Measurements from ENCODE around the gene PANK1. TPM values are rescaled to one million over a fixed set of nuclear protein-coding genes. Genes with fewer than 3 reads are reported as not detected.

PANK1 gene
- total RNA-seq, 1 experiment from 2014 or later, result 33.2 TPM

GRCh38 chr10:89609833-89610346, 35.2 kb downstream of the PANK1 start:
- WGBS (ENCODE audit: extremely low coverage, insufficient read length, low lambda C conversion rate), result no CpG with 5 or more reads among the region's 2 CpGs
- Mint-ChIP-seq H3K27ac (no peak overlapping the region), H3K27me3 (ENCODE audit: low read depth) (no peaks in the 10 kb centered on the region), H3K36me3 (ENCODE audit: insufficient read depth in 1 of 3, low read depth in 3 of 3) (peaks cover 34 to 58% (median 53%) of the 10 kb centered on the region in 3 experiments; a peak in 6 of 7 replicates), H3K4me3 (no peak overlapping the region), H3K4me1 (peaks cover 13 to 18% of the 10 kb centered on the region in 2 experiments), H3K9me3 (no peaks in the 10 kb centered on the region)
- Histone ChIP-seq H2BK20ac (ENCODE audit: low read depth, low read length, poor library complexity, severe bottlenecking) (no peak overlapping the region), H3K18ac (ENCODE audit: insufficient read length, low read depth, low read length) (no peak overlapping the region), H2BK15ac (ENCODE audit: low read depth, low read length) (no peak overlapping the region), H3K9me3 (ENCODE audit: control insufficient read depth, low read depth, low read length) (no peaks in the 10 kb centered on the region), H3K4ac (ENCODE audit: low read depth, low read length) (no peak overlapping the region), H3K23ac (ENCODE audit: insufficient read length, low read depth, low read length) (no peak overlapping the region), H3K27ac (ENCODE audit: insufficient read length, low read depth, low read length) (no peak overlapping the region), H4K91ac (ENCODE audit: insufficient read length, low read depth, low read length) (no peak overlapping the region), H3K79me1 (ENCODE audit: insufficient read depth, low read depth, low read length, poor library complexity, severe bottlenecking) (no peaks in the 10 kb centered on the region), H2AK5ac (ENCODE audit: insufficient read length, low read length) (no peak overlapping the region), H3K27me3 (ENCODE audit: insufficient read depth, low read length) (no peaks in the 10 kb centered on the region), H3K79me2 (ENCODE audit: insufficient read depth, low read length) (no peaks in the 10 kb centered on the region; the same call in 1 of the 2 replicates), H2BK120ac (ENCODE audit: low read depth, low read length, poor library complexity, severe bottlenecking) (no peak overlapping the region), H4K20me1 (ENCODE audit: control insufficient read depth, insufficient read depth, insufficient read length) (no peaks in the 10 kb centered on the region), H2BK5ac (ENCODE audit: insufficient read length, low read length) (no peak overlapping the region), H4K5ac (ENCODE audit: insufficient read length, low read depth, low read length) (no peak overlapping the region), H3K9ac (ENCODE audit: extremely low read depth, insufficient read length, low read length) (no peak overlapping the region), H3K56ac (ENCODE audit: insufficient read length, low read depth, low read length) (no peak overlapping the region), H3K14ac (ENCODE audit: insufficient read depth, low read length) (no peak overlapping the region), H2BK12ac (ENCODE audit: insufficient read length, low read depth, low read length) (no peak overlapping the region), H2AFZ (ENCODE audit: low read length) (no peak overlapping the region), H3K4me1 (ENCODE audit: insufficient read depth, low read length) (no peaks in the 10 kb centered on the region), H3K23me2 (ENCODE audit: insufficient read length, low read depth, low read length, poor library complexity, severe bottlenecking) (no peaks in the 10 kb centered on the region), H4K8ac (replicated peaks; ENCODE audit: insufficient read length, low read depth, low read length) (no peak overlapping the region), H3K4me2 (ENCODE audit: insufficient read depth, insufficient read length, low read length) (no peak overlapping the region), H3T11ph (ENCODE audit: low read length) (no peak overlapping the region)
- TF ChIP-seq CTCF (conservative IDR thresholded peaks at IDR 0.05), result no peak
- DNase-seq, result no peak

Data from H9 (cell line).